HL-60/S4 treated with phorbol 12-myristate 13-acetate at 8.2 ng/mL for 4 days and 3 days (cell line): ENCODE data around the gene KIAA0753.
"Not testable (repeated sequence)": the region's sequence is repeated elsewhere in the genome, so short reads cannot be mapped to it uniquely, and the experiment has no call there.

Source experiments
- in situ Hi-C: fragments of 300-500 bp; cut with MboI; formaldehyde crosslinking; loops from 2 replicates; pipeline ENCODE4 v1.15.0; 2022; ENCODE audit warnings: low sequenced_read_pairs

The KIAA0753 gene

DNA sequence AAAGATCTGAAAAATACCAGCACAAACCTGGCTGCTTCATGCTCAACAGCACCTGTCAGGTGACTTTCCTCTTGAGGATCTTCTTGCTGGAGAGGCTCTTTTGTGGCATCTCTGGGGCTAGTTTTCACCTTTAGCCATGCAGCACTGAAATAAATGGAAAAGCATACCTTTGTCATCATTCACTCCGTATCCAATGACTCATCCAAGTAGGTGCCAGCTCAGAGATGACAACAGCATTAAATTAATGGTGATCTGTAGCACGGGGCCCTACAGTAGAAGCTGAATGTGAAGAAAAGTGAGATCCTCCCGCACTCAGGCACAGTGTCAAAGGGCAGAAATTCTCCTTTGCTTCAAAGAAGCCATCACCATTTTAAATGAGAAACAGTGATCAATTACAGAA, 32.2 kb downstream of the KIAA0753 start:
- in situ Hi-C loops = no loop called here

DNA sequence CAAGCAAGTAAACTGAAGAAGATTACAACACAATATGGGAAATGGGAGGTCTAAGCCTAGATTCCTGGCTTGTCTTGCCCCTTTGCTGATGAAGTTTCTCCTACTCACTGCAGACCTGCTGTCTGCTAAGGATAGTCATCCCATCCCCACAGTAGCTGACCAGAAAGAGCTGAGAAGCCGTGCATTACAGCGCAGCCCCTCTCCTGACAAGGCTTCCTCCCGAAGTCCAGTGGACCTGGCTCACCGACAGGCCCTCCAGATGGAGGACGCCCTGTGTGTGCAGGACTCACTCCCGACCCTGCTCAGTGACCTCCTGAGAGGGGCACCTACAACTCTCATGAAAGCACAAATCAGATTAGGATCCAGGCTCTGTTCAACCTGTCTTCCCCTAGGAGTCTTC, 35.4 kb downstream of the KIAA0753 start:
- in situ Hi-C loops = no loop called here

DNA sequence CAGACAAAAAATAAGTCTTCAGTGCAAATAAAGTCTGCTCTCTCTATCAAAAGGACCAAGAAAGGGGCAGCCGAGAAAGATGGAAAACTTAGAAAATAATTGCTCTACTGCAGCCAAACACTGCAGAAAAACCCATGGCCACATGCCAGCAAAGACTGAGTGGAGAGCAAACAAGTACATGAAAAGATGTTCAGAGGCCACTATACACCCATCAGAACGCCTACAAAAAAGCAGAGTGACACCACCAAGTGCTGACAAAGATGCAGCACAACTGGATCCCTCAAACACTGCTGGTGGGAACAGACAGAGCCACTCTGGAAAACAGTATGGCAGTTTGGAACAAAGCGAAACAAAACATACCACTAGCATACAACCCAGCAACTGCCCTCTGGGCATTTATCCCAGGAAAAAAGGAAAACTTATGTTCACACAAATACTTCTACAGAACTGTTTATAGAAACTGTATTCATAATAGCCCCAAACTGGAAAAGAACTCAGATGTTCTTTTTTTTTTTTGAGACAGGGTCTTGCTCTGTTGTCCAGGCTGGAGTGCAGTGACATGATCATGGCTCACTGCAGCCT, 36.7 kb downstream of the KIAA0753 start:
- in situ Hi-C loops = no loop called here

DNA sequence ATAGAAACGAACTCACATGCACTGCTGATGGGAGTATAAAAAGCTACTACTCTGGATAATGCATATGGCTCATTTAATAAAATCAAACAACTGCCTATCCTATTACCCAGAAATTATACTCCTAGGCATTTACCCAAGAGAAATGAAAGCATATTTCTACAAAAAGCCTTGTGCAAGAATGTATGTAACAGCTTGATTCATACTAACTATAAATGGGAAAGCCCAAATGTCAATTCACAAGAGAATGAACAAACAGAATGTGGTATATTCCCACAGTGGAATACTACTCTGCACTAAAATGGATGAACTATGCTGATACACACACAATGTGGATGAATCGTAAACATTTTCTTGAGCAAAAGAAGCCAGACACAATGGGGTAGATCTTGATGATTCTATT, 38.4 kb downstream of the KIAA0753 start:
- in situ Hi-C loops = no loop called here

DNA sequence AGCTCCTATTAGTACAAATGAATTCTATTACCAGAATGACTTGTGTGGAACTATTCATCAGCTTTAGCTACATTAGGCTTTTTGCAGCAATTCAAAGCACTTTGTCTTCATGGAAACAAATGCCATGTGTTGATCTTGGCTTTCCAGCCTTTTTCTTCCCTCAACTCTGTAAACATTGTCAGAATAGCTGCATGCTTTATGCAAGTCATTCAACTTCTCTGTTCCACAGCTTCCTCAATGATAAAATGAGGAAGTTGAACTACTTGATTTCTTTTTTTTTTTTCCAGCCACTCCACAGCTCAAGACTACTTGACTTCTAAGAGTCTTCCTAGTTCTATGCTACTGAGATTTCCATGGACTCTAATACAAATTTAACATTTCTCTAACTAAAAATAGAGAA, 41.1 kb downstream of the KIAA0753 start:
- in situ Hi-C loops = no loop called here

DNA sequence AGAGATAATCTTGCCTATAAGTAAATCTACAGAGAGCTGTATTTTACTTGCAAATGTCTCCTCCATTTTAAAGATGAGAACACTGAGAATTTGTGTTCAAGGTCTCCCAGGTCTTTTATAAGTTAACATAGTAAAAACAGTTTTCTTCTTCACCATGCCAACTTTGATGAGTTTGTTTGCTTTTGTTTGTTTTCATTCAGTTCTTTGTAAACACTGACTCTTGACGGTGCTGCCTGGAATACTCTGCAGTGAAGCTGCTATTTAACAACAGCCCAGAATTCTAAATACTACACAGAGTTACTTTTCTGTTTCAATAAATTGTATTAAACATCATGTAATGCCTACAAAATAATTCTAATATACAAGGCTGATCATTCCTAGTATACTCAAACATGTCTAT, 42.8 kb downstream of the KIAA0753 start:
- in situ Hi-C loops = no loop called here

DNA sequence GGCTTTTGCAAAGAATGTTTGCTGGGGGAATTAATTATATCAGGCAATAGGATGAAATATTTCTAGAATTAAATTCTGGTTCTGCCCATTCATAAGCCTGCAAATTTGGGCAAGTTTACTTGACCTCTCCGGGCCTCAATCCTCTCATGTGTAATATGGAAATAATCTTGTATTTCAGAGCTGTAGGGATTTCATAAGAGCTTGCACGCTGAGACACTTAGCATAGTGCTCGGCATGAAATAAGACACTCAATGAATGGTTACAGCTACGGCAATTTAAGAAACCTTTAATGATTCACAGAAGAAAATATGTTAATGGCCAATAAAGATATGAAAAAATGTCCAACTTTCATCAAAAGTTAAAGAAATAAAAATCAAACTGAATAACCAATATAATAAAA, 43.6 kb downstream of the KIAA0753 start:
- in situ Hi-C loops = no loop called here

DNA sequence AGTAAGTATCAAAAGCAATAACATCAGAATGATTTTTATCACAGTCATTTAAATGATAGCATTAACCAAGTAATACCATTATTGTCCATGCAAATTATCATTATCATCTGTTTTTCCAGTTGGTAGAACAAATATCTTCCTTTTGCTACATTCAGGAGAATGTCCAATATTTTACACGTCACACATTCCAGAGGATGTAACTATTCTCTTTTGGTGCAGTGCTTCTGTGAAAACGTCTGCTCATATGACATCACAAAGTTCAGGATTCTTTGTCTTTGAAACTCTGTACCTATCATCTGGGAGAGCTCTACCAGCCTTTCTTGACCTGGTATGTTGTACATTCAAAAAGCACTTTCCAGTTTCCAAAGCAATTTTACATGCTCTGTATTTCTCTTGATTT, 44.0 kb downstream of the KIAA0753 start:
- in situ Hi-C loops = no loop called here

DNA sequence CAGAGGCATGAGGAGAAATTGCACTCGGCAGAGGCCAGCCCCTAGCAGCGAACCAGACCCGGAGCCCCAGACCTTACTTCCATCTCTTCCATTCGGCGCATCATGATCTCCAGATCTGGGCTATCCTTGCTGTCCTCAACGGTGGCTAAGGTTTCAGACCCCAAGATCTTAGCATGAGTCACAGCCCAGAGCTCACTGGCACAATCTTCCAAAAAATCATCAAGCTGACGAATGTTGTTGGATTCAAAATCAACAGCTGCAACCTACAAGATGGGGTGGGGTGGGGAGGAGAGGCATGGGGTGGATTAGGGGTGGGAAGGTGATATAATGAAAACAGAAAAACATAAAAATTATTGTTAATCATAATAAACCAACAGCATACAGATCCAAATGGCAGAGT, 44.4 kb downstream of the KIAA0753 start:
- in situ Hi-C loops = no loop called here

DNA sequence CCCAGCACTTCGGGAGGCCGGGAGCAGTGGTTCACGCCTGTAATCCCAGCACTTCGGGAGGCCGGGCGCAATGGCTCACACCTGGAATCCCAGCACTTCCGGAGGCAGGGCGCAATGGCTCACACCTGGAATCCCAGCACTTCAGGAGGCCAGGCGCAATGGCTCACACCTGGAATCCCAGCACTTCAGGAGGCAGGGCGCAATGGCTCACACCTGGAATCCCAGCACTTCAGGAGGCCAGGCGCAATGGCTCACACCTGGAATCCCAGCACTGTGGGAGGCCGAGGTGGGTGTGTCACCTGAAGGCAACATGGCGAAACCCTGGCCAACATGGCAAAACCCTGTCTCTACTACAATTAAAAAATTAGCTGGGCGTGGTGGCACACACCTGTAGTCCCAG, 47.1 kb downstream of the KIAA0753 start:
- in situ Hi-C loops = not testable (repeated sequence)

DNA sequence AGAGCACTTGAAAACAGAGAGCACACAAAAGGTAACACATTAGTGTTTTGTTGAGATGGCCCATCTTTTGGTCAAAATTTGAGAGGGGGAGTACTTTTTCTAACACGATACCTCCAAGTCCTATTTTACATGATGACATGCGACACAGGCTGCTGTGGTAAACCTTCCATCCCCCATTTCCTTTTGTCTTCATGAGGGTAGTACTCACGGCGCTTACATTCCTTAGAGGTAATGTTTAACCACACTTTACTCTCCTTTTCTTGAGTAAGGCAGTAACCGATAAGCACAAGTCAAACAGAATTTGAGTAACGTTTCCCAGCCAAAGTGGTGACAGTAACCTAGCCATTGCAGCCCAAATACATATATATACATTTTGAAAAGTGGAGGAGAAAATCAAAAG, 48.3 kb downstream of the KIAA0753 start:
- in situ Hi-C loops = no loop called here

DNA sequence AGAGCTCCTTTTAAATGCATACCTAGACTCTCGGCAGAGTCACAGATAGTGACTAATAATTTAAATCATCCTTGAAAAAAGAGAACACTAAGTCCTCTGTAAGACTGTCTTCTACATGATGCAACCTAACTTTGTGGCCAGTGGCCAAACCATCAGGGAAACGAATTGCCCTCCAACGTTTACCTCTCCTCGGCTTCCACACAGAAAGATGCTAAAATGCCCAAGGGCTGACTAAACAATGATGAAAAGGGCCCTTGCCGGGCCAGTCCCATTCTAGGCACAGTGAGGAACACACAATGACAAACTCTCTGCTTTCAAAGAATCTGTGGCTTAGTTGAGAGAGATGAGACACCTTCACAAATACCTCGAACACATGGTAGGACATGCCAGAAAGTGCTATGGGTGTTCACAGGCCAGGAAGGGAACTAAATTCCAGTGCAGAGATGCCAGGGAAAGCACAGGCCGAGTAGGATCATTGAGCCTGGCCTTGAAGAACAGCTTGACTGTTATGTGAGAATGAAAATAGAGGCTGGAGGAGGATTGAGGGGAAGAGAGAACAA, 48.8 kb downstream of the KIAA0753 start:
- in situ Hi-C loops = no loop called here

DNA sequence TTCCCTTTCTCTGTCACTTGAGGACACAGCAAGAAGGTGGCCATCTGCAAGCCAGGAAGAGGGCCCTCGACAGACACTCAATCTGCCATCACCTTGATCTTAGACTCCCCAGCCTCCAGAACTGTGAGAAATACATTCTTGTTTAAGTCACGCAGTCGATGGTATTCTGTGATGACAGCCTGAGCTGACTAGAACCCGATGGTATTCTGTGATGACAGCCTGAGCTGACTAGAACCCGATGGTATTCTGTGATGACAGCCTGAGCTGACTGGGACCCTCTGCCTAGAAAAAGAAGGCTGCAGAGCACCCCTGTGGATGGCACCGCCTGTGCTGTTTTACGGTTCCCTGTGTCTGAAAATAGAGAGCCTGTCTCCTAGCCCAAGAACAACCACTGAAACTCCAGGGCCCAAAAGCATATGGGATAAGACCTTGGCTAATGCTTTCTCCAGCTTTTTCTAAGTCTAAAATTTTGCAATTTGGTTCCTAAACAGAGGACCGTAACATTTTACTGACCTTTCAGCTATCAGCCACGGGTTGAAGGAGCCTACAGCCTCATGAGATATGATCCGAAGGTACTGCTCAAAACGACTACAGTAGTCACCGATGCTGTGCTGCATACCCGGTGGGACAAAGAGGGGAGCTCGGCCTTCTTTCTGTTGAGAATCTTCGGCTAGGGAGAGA, 51.1 kb downstream of the KIAA0753 start:
- in situ Hi-C loops = no loop called here

DNA sequence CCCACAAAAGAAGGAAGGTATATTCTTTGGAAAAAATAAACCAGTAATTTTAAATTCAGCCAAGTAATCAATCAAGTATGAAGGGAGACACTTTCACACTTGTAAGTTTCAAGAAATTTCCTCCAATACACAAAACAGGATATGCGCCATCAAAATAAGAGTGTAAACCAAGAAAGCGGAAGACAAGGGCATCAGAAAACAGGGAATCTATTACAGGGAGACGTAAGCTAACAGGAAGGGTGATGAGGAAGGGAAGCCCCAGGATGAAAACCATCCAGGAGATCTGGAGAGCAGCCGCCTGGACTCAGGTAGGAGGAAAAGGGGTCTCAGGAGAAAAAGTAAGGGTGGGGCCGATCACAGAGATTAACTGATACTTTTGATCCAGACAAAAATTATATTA, 52.3 kb downstream of the KIAA0753 start:
- in situ Hi-C loops = no loop called here

DNA sequence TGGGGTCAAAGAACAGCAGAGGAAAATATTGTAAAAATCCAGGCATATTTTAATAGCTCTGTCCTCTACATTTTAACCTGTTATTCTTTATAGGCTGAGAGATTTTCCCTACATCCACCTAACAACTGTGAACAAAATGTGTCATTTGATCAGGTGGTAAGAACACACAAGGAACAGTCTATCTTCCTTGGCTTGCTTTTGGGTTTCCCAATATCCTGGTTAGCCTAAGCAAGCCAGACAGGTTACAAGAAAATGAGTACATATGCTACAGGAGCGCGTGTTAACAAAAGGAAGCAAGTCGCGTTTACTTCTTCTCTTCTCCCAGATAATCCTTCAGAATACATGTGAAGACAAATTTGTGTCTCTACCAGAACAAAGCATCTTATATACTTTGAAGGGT, 53.2 kb downstream of the KIAA0753 start:
- in situ Hi-C loops = no loop called here

DNA sequence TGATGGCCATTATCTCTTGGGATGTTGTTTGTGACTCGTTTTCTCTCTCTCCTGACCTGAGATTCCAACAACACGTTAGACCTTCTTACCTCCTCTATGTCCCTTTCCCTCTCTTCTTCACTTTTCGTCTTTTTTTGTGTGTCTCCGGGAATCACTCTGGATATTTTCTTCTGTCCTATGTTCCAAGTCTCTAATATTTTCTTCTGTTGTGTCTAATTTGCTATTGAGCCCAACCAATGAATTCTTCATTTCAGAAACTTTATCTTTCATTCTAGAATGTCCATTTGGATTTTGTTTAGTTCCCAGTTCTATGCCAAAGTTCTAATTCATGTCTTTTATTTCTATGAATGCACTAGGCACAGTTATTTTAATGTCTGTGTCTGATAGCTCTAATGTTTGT, 57.1 kb downstream of the KIAA0753 start:
- in situ Hi-C loops = no loop called here

DNA sequence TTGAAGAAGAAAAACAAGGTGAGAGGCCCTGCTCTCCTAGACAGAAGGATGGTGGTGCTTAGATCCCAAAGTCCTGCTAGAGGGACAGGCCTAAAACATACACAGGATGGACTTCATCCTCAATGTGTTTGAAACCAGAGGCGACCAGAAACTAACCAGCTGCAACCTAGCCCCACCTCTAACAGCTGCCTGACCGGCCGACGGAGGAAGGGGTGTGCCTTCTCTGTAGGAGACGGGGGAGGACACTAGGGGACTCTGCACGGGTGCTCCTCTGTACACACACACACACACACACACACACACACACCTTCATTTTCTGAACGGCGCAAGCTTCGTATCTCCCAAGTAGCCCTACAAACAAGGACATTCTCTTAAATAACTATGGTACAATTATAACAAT, 59.9 kb downstream of the KIAA0753 start:
- in situ Hi-C loops = no loop called here

DNA sequence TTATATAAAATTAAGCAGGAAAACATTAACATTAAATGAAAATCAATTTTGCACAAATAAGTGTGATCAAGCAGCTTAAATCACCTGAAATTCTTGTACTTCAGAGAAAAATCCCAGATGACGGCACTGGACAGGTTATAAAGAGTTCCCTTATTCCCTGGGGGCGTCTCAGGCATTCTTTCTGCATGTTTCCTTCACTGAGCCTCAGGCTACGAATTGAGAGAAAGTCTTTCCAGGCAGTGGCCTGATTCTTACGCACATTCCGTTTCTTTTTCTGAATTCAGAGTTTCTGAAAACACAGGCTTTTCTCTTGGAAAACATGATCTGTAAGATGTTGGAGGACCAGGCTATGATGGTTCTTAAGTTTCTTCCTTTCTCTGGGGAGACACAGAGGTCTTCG, 62.0 kb downstream of the KIAA0753 start:
- in situ Hi-C loops = no loop called here

DNA sequence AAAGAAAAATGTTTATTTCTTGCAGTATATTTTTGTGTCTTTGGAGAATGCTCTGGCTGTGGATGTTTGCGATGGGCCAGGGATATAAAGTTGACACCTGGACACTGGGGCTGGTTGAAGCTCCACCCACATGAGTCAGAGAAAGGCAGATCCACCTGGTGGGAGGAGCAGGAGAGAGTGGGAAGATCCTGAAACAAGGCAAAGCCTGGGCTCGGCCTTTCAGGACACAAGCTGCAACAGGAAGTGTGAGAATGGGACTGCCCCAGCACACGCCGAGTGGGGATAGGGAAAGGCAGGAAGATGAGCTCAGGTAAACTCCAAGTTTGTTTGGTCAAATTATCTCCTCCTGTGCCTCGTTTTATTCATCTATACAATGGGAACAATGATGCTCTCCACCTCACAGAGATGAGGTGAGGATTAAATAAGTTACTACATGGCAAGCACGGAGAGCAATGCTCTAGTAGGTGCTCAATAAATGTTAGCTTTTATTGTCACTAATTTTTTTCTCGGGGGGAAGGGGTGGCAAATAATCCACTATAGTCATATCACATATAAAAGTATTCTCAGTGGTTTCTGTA, 62.7 kb downstream of the KIAA0753 start:
- in situ Hi-C loops = no loop called here

DNA sequence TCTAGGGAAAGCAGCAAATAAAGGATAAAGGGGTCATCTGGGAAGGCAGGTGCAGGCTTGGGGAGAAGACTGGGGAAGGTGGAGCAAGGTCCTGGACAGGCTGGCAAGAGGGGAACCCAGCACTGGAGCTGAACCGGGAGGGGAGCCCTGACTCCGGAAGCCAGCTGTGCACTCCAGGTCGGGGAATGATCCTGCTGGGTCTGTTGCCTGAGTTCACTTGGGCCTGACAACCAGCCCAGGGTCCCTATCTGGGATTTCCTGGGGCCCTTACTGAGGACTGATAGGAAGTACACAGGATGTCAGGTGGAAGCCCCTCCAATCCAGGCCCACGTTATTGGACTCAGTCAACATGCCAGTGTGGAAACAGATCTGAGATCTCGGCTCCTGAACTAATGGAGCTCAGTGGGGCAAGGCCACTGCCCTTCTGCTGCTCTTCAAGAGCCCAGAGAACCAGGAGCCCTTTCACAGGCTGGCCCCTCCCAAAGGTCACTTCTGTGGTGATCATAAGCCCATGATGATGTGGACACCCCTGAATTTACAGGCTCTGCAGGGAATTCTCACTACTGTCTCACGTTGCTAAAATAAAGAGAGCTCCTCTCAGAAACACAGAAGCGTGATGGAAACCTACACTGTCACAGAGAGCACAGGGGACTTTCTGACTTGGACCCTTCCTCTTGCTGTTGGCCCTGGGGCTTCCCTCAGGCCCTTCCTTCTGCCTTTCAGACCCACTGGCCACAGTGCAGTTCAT, 64.3 kb downstream of the KIAA0753 start:
- in situ Hi-C loops = no loop called here

DNA sequence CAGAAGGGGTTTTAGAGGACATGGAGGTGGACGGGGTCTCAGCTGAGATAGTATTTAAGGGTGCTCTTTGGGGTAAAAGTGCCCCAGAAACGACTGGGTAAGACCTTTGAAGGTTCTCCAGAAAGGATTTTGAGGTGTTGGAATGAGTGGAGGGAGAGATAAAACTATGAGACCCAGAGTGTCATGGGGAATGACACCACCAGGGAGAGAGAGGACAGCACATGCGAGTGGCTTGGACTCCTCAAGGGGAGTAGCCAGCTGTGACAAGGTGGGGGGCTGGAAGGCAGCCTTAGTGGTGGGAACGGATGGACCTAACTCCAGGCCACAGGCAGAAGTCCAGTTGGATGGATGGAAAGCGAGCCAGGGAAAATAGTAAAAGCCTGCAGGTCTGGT, 64.9 kb downstream of the KIAA0753 start:
- in situ Hi-C loops = no loop called here
